NK-92 (cell line): ENCODE measurements around the gene CBLN3.

Experiments used
- DNase-seq: peaks from one replicate; lab custom pipeline; 2025; ENCODE audit not compliant: unreplicated experiment; lab: John Stamatoyannopoulos, UW

CBLN3 gene

DNA sequence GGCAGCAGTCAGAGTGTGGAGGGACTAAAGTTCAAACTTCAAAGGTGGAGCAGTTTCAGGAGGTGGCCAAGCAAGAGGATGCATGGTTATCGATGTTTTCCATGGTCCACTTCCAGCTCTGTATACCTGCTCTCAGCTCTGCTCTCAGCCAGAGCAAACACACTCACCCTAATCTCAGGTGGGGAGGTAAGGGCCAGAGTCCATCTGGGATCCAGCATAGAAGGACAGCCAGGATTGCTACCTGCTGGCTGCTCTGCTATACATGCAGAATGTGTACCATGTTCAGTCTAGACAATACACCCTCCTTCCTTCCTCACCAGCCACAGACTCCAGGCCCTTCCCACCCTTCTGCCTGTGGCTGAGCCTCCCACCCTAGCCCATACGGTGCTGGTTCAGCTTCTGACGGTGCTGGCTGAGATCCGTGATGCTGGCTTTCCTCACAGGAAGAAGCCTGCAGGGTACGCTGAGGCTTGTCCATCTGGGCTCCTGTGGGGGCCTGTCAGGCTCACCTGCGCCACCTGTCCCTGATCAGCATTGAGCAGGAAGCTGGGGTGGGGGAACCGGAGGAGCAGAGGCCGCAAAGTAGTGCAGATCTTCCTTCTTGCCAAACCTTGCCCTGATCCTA lies 2.4 kb downstream of the CBLN3 start:
- no peak for DNase-seq

GRCh38 chr14:24426150-24426911 lies 3.1 kb downstream of the CBLN3 start:
- no peak for DNase-seq

GRCh38 chr14:24425704-24426103 lies 3.8 kb downstream of the CBLN3 start:
- no peak for DNase-seq

- no peak for DNase-seq
Measured at GRCh38 chr14:24422694-24423601, 6.5 kb downstream of the CBLN3 start.

DNA sequence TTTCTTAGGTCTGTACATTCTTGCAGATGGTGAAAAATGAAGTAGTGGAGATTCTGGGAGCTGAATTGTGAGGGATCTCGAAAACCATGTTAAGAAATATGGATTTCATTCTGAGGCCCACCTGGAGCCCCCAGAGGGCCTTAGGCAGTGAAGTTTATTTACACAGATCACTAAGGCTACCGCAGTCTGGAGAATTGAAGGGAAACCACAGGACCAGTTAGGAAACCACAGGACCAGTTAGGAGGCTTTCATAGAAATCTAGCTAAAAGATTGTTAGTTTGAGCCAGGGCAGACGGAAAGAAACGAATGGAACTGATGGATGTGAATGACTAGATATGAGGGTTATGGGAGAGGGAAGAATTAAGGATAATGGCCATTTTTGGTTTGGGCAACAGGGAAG lies 7.2 kb downstream of the CBLN3 start:
- DNase-seq: no peak

DNA sequence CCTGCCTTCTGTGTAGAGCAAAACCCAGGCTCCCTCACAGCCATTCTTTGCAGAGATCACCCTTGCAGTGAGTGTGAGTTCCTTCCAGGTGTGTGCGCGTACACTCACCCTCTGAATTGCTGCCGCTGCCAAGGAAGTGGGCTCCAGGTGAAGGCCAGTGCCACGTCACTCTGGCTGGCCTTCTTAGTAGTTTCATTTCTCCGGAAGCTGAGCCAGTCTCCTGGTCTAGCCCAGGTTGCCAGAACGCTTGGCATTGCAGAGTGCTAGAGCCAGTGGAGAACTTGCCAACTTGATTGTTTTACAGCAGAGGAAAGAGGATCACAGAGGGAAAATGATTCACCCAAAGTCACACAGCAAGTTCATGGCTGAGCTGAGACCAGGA lies 11.0 kb downstream of the CBLN3 start:
- DNase-seq: no peak

DNA sequence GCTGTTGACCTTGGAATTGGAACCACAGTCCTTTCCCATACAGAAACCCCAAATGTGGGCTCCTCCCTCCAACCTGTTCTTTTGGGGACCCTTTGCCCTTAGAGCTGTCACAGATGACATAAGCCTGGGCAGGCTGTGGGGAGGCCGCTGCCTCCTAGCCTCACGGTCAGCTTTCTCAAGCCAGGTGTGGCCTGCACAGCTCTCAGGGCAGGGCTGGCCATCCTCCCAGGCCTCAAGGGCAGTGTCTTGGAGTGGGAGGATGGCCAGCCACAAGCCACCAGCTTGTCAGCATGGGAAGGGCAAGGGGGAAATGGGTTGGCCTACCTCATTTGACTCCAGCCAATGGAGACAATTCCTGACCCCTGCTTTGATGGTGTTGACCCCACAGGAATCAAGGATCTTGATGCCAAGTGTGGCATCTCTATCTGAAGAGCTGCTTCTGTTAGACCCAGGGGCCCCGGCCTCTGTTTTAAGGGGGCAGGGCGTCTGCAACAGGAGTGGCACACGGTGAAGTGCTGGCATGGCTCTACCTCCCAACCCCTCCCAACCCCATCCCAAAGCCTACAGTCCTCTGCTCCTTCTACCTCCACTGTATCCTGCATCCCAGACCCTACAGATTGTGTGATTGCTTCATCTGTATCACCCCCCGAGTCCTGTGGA lies 11.5 kb downstream of the CBLN3 start:
- DNase-seq: no peak

- DNase-seq: no peak
Measured at GRCh38 chr14:24416932-24417619, 12.4 kb downstream of the CBLN3 start.

GRCh38 chr14:24416254-24416931 lies 13.1 kb downstream of the CBLN3 start:
- no peak for DNase-seq

GRCh38 chr14:24415421-24416253 lies 13.8 kb downstream of the CBLN3 start:
- no peak for DNase-seq

- DNase-seq: no peak
Measured at GRCh38 chr14:24414732-24415420, 14.6 kb downstream of the CBLN3 start.

GRCh38 chr14:24414077-24414476 lies 15.4 kb downstream of the CBLN3 start:
- DNase-seq: no peak

GRCh38 chr14:24411443-24412389 lies 17.8 kb downstream of the CBLN3 start:
- DNase-seq: no peak

- DNase-seq: no peak
Measured at GRCh38 chr14:24409956-24410355, 19.5 kb downstream of the CBLN3 start.

DNA sequence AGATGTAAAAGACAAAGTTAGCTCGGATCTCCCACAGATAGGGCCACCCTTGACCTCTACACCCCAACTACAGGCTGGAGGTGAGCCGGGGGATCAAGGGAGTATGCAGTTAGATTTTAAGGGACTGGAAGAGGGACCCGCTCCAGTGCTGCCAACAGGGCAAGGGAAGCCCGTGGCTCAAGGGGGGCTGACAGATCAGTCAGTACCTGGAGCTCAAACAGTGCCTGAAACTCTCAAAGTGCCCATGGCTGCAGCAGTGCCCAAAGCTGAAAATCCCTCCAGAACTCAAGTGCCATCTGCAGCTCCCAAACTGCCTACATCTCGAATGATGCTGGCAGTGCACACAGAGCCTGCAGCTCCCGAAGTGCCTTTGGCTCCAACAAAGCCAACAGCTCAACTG lies 20.3 kb downstream of the CBLN3 start:
- DNase-seq: no peak

- no peak for DNase-seq
Measured at GRCh38 chr14:24408764-24409163, 20.7 kb downstream of the CBLN3 start.

DNA sequence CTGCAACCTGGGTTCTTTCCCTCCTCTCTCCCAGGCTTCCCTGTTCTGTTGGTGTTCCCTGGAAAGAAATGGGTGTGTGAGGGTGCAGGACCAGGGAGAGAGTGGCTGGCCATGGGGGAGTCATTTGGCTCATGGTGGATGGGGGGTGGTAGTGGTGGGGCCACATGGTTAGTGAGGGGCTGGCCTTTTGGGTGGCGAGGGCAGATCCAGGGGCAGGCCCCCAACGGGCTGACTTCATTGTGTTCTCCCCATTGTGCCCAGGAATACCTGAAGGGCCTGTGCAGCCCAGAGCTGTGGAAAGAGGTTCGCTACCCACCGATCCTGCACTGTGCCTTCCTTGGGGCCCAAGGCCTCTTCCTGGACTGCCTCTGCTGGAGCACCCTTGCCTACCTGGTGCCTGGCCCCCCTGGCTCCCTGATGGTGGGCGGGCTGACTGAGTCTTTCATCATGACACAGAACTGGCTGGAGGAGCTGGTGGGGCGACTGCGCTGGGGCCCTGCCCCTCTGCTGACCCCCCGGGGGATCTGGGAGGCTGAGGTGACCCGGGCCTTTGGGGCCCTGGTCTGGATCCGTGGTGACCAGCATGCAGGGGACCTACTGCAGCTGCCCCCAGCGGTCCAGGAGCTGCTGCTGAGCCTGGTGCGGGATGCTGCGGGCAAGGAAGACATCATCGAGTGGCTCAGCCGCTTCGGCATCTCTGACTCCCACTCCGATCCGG lies 21.7 kb downstream of the CBLN3 start:
- DNase-seq: no peak
